Spleen (tissue), 11 donors: ENCODE measurements around the gene SPECC1. TPM values are rescaled to one million over a fixed set of nuclear protein-coding genes. Genes with fewer than 3 reads are reported as not detected.

Experiments used
- DNase-seq: peaks from one replicate; pipeline ENCODE4 v3.0.0-alpha.2; 2020
- H3K27ac ChIP-seq, 8 donors: fragments of 200-600 bp; sonication (generic) in 7 of 8; 1 replicate in 4 of 8; 2 replicates in 4 of 8; pipeline versions ENCODE4 v1.5.0 to v1.8.0; 2016 to 2021; ENCODE audit warnings: inconsistent platforms in 4 of 8, mild to moderate bottlenecking in 4 of 8, moderate library complexity in 1 of 8
- H3K27me3 ChIP-seq, 7 donors: fragments of 200-600 bp; sonication (generic) in 6 of 7; replicated peaks in 1 of 7; 1 replicate in 4 of 7; 2 replicates in 3 of 7; pipeline versions ENCODE4 v1.5.0 to v1.8.0; 2016 to 2021; ENCODE audit warnings: inconsistent platforms in 3 of 7, mild to moderate bottlenecking in 1 of 7
- H3K36me3 ChIP-seq, 6 donors: fragments of 200-600 bp; sonication (generic) in 5 of 6; 1 replicate in 4 of 6; 2 replicates in 2 of 6; pipeline versions ENCODE4 v1.5.0 to v1.8.0; 2016 to 2021; ENCODE audit warnings: inconsistent platforms in 2 of 6
- H3K4me1 ChIP-seq, 6 donors: fragments of 200-600 bp; sonication (generic) in 5 of 6; 1 replicate in 3 of 6; 2 replicates in 3 of 6; pipeline versions ENCODE4 v1.5.0 to v1.8.0; 2016 to 2021; ENCODE audit warnings: inconsistent platforms in 3 of 6
- H3K4me3 ChIP-seq, 8 donors: fragments of 200-600 bp; sonication (generic) in 7 of 8; 1 replicate in 4 of 8; 2 replicates in 4 of 8; pipeline versions ENCODE4 v1.5.0 to v1.8.0; 2016 to 2021; ENCODE audit warnings: inconsistent platforms in 4 of 8, mild to moderate bottlenecking in 4 of 8, moderate library complexity in 2 of 8
- H3K9me3 ChIP-seq, 8 donors: fragments of 200-600 bp; sonication (generic) in 7 of 8; 1 replicate in 4 of 8; 2 replicates in 4 of 8; pipeline versions ENCODE4 v1.5.0 to v1.8.0; 2016 to 2021; ENCODE audit warnings: inconsistent platforms in 4 of 8
- CTCF ChIP-seq, 11 experiments: fragments of 200-600 bp in 7 of 11; fragments of 450-650 bp in 4 of 11; sonication (generic) in 4 of 11; IDR thresholded peaks in 8 of 11; conservative IDR thresholded peaks in 3 of 11; 1 replicate in 7 of 11; 2 replicates in 4 of 11; pipeline versions ENCODE4 v1.4.0 to v1.8.0; 2016 to 2021; ENCODE audit warnings: antibody characterized with exemption in 11 of 11, inconsistent platforms in 4 of 11, mild to moderate bottlenecking in 1 of 11
- POLR2A ChIP-seq, 3 donors: fragments of 450-650 bp; IDR thresholded peaks; one replicate each; pipeline ENCODE4 v1.5.1; 2017; ENCODE audit warnings: antibody characterized with exemption in 3 of 3, mild to moderate bottlenecking in 1 of 3
- POLR2AphosphoS5 ChIP-seq, 3 donors: sonication (generic); formaldehyde crosslinking; IDR thresholded peaks; one replicate each; pipeline ENCODE4 v1.5.1; 2017; ENCODE audit warnings: antibody characterized with exemption in 3 of 3
- WGBS, 5 donors: extraction: QIAGEN DNeasy Blood & Tissue Kit in 3 of 5; methylation state at CpG; one replicate each; pipeline versions ENCODE4 v1.1.5 to v1.1.7; 2013 to 2018; 5-methylcytosine and 5-hydroxymethylcytosine counted together
- intact Hi-C: fragments of 100-400 bp; cut with DNase I; formaldehyde crosslinking; loops from one replicate; pipeline ENCODE4 v1.15.0; 2023; ENCODE audit warnings: low total_unique reads
- polyA plus RNA-seq, 3 donors: library from polyadenylated mRNA; stranded (reverse); fragments of 200-250 nt; gene quantifications; one replicate each; pipeline ENCODE4 v1.2.1, GENCODE V29; 2013
- total RNA-seq, 7 donors: library from RNA; depleted of rRNA in 3 of 7; stranded (reverse); fragments of >200 nt in 3 of 7; fragmentation: NEBNext Ultra II Directional in 4 of 7; extraction: Animal tissue kit (Norgen Biotek cat#: 25700) in 4 of 7; gene quantifications; one replicate each; pipeline versions ENCODE4 v1.1.0 to v1.2.1, GENCODE V29; 2016 to 2021
- donor health status: healthy with polysubstance abuse.
- donor health status: DM: no; HTN: no; CAD: no; lungs with moderate emphysema.
- donor health status: DM: no; HTN: no; CAD: no.
- donor health status: Bipolar disorder and iron deficiency.
- donor health status: healthy.
- donor health status: DM: no; HTN: no; CAD: no.
- donor health status: DM: yes; HTN: yes; CAD: no.

SPECC1 gene
- total and polyA plus RNA-seq, 10 donors, result 7.4 to 129 (median 84.8) TPM

- TF ChIP-seq CTCF (IDR thresholded peaks at IDR 0.05 in 8 of 11, conservative IDR thresholded peaks at IDR 0.05 in 3 of 11) (no peak), POLR2AphosphoS5 (IDR thresholded peaks at IDR 0.05) (no peak)
- intact Hi-C loops, result no loop called here
- DNase-seq, result no peak
- Histone ChIP-seq H3K4me1 (peaks cover 0 to 26% (median 0%) of the 10 kb centered on the region in 6 donors), H3K9me3 (no peaks in the 10 kb centered on the region), H3K36me3 (no peaks in the 10 kb centered on the region), H3K27ac (no peak overlapping the region), H3K27me3 (no peaks in the 10 kb centered on the region), H3K4me3 (no peak overlapping the region)
- 80 to 98% (median 95%) methylated on average over 2 of the region's 2 CpGs for WGBS, 5 donors
These were observed 162.7 kb downstream of the SPECC1 start for GRCh38 chr17:20171741-20172365.

GRCh38 chr17:20172376-20172775 lies 163.2 kb downstream of the SPECC1 start:
- no peaks in the 10 kb centered on the region for H3K27me3 ChIP-seq
- H3K4me1 ChIP-seq, result peaks cover 0 to 26% (median 0%) of the 10 kb centered on the region in 6 donors
- H3K4me3 ChIP-seq, result no peak overlapping the region
- TF ChIP-seq POLR2A (IDR thresholded peaks at IDR 0.05) (no peak), POLR2AphosphoS5 (IDR thresholded peaks at IDR 0.05) (no peak), CTCF (IDR thresholded peaks at IDR 0.05 in 8 of 11, conservative IDR thresholded peaks at IDR 0.05 in 3 of 11) (no peak)
- intact Hi-C loops, result no loop called here
- H3K36me3 ChIP-seq, result no peaks in the 10 kb centered on the region
- DNase-seq, result no peak
- 66 to 83% (median 76%) methylated on average over 2 of the region's 2 CpGs for WGBS, 5 donors
- H3K9me3 ChIP-seq, result no peaks in the 10 kb centered on the region
- no peak overlapping the region for H3K27ac ChIP-seq

- 38 to 79% (median 74%) methylated on average over 1 of the region's 1 CpG for WGBS, 5 donors
- Histone ChIP-seq H3K9me3 (no peaks in the 10 kb centered on the region), H3K27ac (no peak overlapping the region), H3K36me3 (no peaks in the 10 kb centered on the region), H3K27me3 (no peaks in the 10 kb centered on the region), H3K4me1 (peaks cover 0 to 26% (median 0%) of the 10 kb centered on the region in 6 donors), H3K4me3 (no peak overlapping the region)
- intact Hi-C loops, result no loop called here
- no peak for DNase-seq
- no peak for TF ChIP-seq POLR2AphosphoS5 (IDR thresholded peaks at IDR 0.05)
These were observed 163.9 kb downstream of the SPECC1 start for GRCh38 chr17:20173091-20173490.

GRCh38 chr17:20174588-20175265 lies 165.6 kb downstream of the SPECC1 start:
- Histone ChIP-seq H3K27me3 (no peaks in the 10 kb centered on the region), H3K4me3 (no peak overlapping the region), H3K9me3 (no peaks in the 10 kb centered on the region), H3K4me1 (peaks cover 0 to 24% (median 0%) of the 10 kb centered on the region in 6 donors), H3K27ac (no peak overlapping the region), H3K36me3 (no peaks in the 10 kb centered on the region)
- no peak for DNase-seq
- no peak for TF ChIP-seq CTCF (IDR thresholded peaks at IDR 0.05 in 8 of 11, conservative IDR thresholded peaks at IDR 0.05 in 3 of 11)
- TF ChIP-seq POLR2AphosphoS5 (IDR thresholded peaks at IDR 0.05), result no peak
- TF ChIP-seq POLR2A (IDR thresholded peaks at IDR 0.05), result no peak
- intact Hi-C loops, result no loop called here
- 81 to 93% (median 89%) methylated on average over 12 of the region's 12 CpGs for WGBS, 5 donors
